ENCODE results near the gene TFPI.

Gene TFPI

DNA sequence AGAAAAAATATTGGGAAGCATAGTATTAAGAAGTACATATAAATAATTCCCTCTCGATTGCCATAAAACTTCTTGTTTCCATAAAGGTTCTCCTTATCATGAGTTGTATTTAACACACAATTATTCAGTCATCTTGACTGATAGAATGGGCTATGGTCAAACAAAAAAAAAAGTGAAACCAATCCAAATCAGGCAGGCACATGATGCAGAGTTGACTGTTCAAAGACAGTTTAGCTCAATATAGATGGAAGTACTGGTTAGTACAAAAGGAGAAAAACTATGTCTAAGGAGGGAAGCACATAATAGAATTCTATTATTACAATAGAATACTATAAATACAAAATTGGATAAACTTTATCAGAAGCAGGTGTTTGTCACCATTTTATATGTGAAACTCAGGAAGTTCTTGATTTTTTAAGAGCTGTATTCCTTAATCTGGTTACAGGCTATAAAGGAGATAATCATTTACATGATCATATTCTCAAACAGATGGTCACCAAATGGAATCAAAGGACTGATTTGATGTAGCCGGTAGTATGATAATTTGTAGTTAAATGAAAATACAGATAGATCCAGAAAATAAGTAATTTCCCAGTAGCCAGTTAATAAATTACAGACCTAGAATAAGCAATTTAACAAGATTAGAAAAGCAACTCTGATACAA is 88.0 kb downstream of the TFPI start:
- H3K36me3 ChIP-seq (replicated peaks) = peaks cover 31% of the 10 kb centered on the region
- in situ Hi-C loops (cut with HindIII; ENCODE audit: low pct_ligation_motif_present, low sequenced_read_pairs) = loop anchor here (25.0 kb wide), 1 partner anchor 604 kb away; no protein-coding TSS in a partner anchor

DNA sequence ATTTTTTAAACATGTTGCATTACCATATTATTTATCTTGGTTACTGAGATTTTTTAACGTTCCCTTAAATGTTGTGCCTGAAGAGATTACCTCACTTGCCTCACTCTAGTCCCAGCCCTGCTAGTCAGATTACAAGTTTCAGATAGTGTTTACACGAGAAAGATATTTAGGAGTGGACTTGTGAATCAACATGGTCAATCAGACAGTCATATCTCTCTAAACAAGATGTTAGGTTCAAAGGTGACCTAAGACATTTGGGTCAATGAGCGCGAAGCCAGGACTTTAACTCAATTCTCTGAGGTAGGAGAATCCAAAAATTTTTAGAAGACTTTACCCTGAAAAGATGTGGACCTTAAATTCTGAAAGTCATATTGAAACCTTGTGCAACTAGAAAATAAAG is 91.4 kb downstream of the TFPI start:
- Histone ChIP-seq H3K36me3 (replicated peaks) (peaks cover 14% of the 10 kb centered on the region), H3K4me3 (ENCODE audit: low read depth, low read length) (no peak overlapping the region), H3K27me3 (replicated peaks) (no peaks in the 10 kb centered on the region), H3K27ac (no peak overlapping the region)
- in situ Hi-C loops (cut with HindIII; ENCODE audit: low pct_ligation_motif_present, low sequenced_read_pairs) = loop anchor here (25.0 kb wide), 1 partner anchor 601 kb away; no protein-coding TSS in a partner anchor
- no peak for DNase-seq
- TF ChIP-seq, protein P1, sequence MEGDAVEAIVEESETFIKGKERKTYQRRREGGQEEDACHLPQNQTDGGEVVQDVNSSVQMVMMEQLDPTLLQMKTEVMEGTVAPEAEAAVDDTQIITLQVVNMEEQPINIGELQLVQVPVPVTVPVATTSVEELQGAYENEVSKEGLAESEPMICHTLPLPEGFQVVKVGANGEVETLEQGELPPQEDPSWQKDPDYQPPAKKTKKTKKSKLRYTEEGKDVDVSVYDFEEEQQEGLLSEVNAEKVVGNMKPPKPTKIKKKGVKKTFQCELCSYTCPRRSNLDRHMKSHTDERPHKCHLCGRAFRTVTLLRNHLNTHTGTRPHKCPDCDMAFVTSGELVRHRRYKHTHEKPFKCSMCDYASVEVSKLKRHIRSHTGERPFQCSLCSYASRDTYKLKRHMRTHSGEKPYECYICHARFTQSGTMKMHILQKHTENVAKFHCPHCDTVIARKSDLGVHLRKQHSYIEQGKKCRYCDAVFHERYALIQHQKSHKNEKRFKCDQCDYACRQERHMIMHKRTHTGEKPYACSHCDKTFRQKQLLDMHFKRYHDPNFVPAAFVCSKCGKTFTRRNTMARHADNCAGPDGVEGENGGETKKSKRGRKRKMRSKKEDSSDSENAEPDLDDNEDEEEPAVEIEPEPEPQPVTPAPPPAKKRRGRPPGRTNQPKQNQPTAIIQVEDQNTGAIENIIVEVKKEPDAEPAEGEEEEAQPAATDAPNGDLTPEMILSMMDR (IDR thresholded peaks at IDR 0.05; ENCODE audit: low read depth, low read length, missing control alignments) = no peak

More for the DNA sequence above, 88.0 kb downstream of the TFPI start:
- H3K27me3 ChIP-seq (replicated peaks) = no peaks in the 10 kb centered on the region
- H3K4me3 ChIP-seq (ENCODE audit: low read depth, low read length) = no peak overlapping the region
- no peak overlapping the region for H3K27ac ChIP-seq
- TF ChIP-seq, protein P1 (IDR thresholded peaks at IDR 0.05; ENCODE audit: low read depth, low read length, missing control alignments) = no peak
- no peak for DNase-seq

DNA sequence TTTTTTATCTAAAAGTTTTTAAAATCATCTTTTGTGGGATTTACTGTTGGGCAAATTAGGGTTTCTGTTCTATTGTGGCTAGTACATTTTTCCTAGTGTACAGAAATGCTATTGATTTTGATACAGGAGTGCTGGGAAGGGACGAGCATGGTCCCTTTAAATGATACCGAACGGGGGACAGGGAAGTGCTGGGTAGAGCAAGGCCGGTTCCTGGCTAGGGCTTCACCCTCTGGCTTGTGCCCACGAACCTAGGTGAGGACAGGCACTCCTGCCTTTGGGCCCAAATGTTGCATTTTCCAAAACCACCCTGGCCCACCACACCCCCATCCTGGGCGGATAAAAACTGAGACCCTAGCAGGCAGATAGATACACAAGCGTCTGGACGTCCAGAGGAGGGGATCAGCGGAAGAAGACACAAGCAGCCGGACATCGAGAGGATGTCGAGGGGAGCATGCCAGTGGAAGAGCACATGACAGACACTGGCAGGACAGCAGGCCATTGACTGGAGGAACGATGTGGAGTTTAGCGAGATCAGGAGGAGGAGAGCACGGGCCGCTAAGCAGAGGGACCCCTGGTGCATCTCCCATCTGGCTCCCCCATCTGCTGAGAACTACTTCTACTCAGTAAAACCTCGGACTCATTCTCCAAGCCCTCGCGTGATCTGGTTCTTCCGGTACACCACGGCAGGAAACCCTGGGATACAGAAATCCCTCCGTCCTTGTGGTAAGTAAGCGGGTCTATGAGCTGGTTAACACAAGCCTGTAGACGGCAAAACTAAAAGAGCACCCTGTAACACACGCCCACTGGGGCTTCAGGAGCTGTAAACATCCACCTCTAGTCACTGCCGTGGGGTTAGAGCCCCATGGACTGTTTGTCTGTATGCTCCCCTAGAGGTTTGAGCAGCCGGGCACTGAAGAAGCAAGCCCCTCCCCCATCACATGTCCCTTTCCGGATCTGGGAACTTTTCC is 92.7 kb downstream of the TFPI start:
- TF ChIP-seq, protein P1 (IDR thresholded peaks at IDR 0.05; ENCODE audit: low read depth, low read length, missing control alignments) = no peak

DNA sequence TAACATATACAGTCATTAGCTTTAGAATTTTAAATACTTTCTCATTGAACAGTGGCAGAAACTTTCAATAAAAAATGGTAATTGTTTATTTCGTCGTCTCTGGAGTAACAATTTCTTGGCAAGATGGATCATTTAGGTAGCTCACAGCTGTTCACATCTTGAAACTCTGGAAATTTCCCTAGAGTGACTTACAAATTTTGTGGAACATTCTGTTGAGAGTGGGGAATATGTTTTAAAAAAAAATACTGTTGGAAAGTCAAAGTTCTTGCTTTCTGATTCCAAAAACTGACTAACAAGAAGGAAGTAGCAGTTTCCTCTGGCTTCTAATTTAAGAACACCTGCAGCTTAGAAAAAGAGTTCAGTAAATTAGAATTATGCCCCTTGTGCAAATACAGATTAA is 95.0 kb downstream of the TFPI start:
- Histone ChIP-seq H3K27ac (no peak overlapping the region), H3K27me3 (replicated peaks) (no peaks in the 10 kb centered on the region), H3K36me3 (replicated peaks) (no peaks in the 10 kb centered on the region), H3K4me3 (ENCODE audit: low read depth, low read length) (no peak overlapping the region)
- TF ChIP-seq, protein P1 (IDR thresholded peaks at IDR 0.05; ENCODE audit: low read depth, low read length, missing control alignments) = no peak
- in situ Hi-C loops (cut with HindIII; ENCODE audit: low pct_ligation_motif_present, low sequenced_read_pairs) = loop anchor here (25.0 kb wide), 1 partner anchor 597 kb away; no protein-coding TSS in a partner anchor
- no peak for DNase-seq

More for the DNA sequence above, 92.7 kb downstream of the TFPI start:
- no peaks in the 10 kb centered on the region for H3K27me3 ChIP-seq (replicated peaks)
- no peak for DNase-seq
- in situ Hi-C loops (cut with HindIII; ENCODE audit: low pct_ligation_motif_present, low sequenced_read_pairs) = loop anchor here (25.0 kb wide), 1 partner anchor 599 kb away; no protein-coding TSS in a partner anchor
- peaks cover 11% of the 10 kb centered on the region for H3K36me3 ChIP-seq (replicated peaks)
- no peak overlapping the region for H3K27ac ChIP-seq
- H3K4me3 ChIP-seq (ENCODE audit: low read depth, low read length) = peak overlapping the region; percentile 20

DNA sequence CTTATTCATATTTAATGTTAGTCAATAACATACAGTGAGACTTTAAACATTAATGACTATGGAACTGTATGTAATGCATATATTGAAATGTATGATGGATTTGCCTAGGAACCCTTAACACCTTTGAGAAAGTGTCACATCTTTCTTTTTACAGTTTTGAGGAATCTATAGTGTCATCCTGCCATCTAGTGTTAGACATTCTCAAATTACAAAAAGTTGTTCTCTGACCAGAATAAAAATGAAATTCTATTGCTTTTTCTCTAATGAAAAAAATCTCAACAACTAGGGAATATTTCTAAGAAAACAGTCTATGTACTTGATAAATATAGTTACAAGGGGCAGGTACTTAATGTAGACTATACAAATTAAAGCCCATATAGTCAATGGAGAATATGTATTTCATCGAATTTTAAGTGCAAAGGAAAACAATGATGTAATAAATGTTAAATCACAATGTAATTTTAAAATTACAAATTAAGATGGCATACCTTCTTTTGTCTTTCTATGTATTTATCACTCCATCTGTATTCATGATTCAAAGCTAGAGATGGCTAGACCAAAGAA is 101.1 kb downstream of the TFPI start:
- TF ChIP-seq, protein P1 (IDR thresholded peaks at IDR 0.05; ENCODE audit: low read depth, low read length, missing control alignments) = peak; percentile 8
- H3K27ac ChIP-seq = no peak overlapping the region
- no peaks in the 10 kb centered on the region for H3K36me3 ChIP-seq (replicated peaks)
- H3K27me3 ChIP-seq (replicated peaks) = no peaks in the 10 kb centered on the region
- H3K4me3 ChIP-seq (ENCODE audit: low read depth, low read length) = no peak overlapping the region
- in situ Hi-C loops (cut with HindIII; ENCODE audit: low pct_ligation_motif_present, low sequenced_read_pairs) = loop anchor here (25.0 kb wide), 1 partner anchor 591 kb away; no protein-coding TSS in a partner anchor
- no peak for DNase-seq
